Endothelial cell of umbilical vein (primary cell): Measurements from ENCODE around the gene RIMBP2. TPM values are rescaled to one million over a fixed set of nuclear protein-coding genes. Genes with fewer than 3 reads are reported as not detected.

Source experiments
- BruUV-seq: library from RNA; stranded (reverse); fragments of 400-500 nt; replicated peaks from 2 replicates; lab custom pipeline; 2021; lab: Mats Ljungman, UMichigan
- CTCF ChIA-PET: fragments of 300-600, 350-600 bp; sonication (Branson Sonifier 250); formaldehyde crosslinking; loops from one replicate; lab custom pipeline; 2021; ENCODE audit warnings: antibody characterized with exemption, inconsistent platforms; lab: Charles Lee
- POLR2A ChIA-PET: fragments of 300-600, 350-600 bp; sonication (Branson Sonifier 250); formaldehyde crosslinking; loops from one replicate; lab custom pipeline; 2021; ENCODE audit warnings: antibody characterized with exemption, inconsistent platforms; lab: Charles Lee
- DNase-seq: peaks from one replicate; pipeline ENCODE4 v3.0.0-alpha.2; 2011; ENCODE audit warnings: low read depth, low spot score
- FAIRE-seq: peaks from 2 replicates; lab custom pipeline; 2011; peaks lifted over from hg19 to GRCh38; lab: Jason Lieb, UNC
- H2AFZ ChIP-seq: 2 replicates; pipeline ENCODE4 v1.6.0; 2012; ENCODE audit warnings: low read depth, low read length, control low read depth, inconsistent platforms
- H3K27ac ChIP-seq: 2 replicates; pipeline ENCODE4 v1.5.1; 2011; ENCODE audit warnings: low read depth, mild to moderate bottlenecking, control low read depth, low read length, moderate library complexity; ENCODE audit not compliant: insufficient read depth
- H3K27me3 ChIP-seq, 2 experiments: 2 replicates each; pipeline versions ENCODE4 v1.6.0 to v1.6.1; 2011; ENCODE audit warnings: low read length in 2 of 2, mixed read lengths in 1 of 2; ENCODE audit not compliant: control insufficient read depth in 2 of 2, insufficient read depth in 2 of 2
- H3K36me3 ChIP-seq, 2 experiments: 2 replicates in 1 of 2; 3 replicates in 1 of 2; pipeline ENCODE4 v1.5.1; 2011; ENCODE audit warnings: low read length in 2 of 2, mild to moderate bottlenecking in 1 of 2, moderate library complexity in 1 of 2; ENCODE audit not compliant: control insufficient read depth in 2 of 2, insufficient read depth in 2 of 2; ENCODE audit errors: extremely low read depth in 1 of 2
- H3K4me1 ChIP-seq: 3 replicates; pipeline ENCODE4 v1.5.1; 2011; ENCODE audit warnings: mild to moderate bottlenecking, low read length; ENCODE audit not compliant: control insufficient read depth, insufficient read depth; ENCODE audit errors: extremely low read depth
- H3K4me2 ChIP-seq: 2 replicates; pipeline ENCODE4 v1.6.1; 2011; ENCODE audit warnings: low read length, control low read depth, mixed read lengths; ENCODE audit not compliant: insufficient read depth
- H3K4me3 ChIP-seq, 3 experiments: fragments of 200-600 bp in 1 of 3; sonication (generic), shearing (Covaris generic) in 1 of 3; replicated peaks in 1 of 3; 2 replicates each; pipeline ENCODE4 v1.5.1; 2011 to 2016; ENCODE audit warnings: control low read depth in 3 of 3, low read length in 3 of 3, mild to moderate bottlenecking in 2 of 3, inconsistent platforms in 1 of 3, low read depth in 1 of 3, moderate library complexity in 1 of 3; ENCODE audit not compliant: insufficient read depth in 1 of 3
- H3K79me2 ChIP-seq: 2 replicates; pipeline ENCODE4 v1.6.0; 2012; ENCODE audit warnings: low read length, inconsistent platforms; ENCODE audit not compliant: control insufficient read depth, insufficient read depth
- H3K9ac ChIP-seq: replicated peaks from 2 replicates; pipeline ENCODE3; 2011; ENCODE audit warnings: low read length, control low read depth; ENCODE audit not compliant: insufficient read depth; ENCODE audit errors: extremely low read depth
- H3K9me1 ChIP-seq: replicated peaks from 3 replicates; pipeline ENCODE4 v1.6.0; 2011; ENCODE audit warnings: mild to moderate bottlenecking, low read length; ENCODE audit not compliant: control insufficient read depth, insufficient read depth; ENCODE audit errors: extremely low read depth
- H3K9me3 ChIP-seq: replicated peaks from 2 replicates; pipeline ENCODE4 v1.5.1; 2012; ENCODE audit warnings: low read length, inconsistent platforms; ENCODE audit not compliant: control insufficient read depth, insufficient read depth
- H4K20me1 ChIP-seq: replicated peaks from 2 replicates; pipeline ENCODE3; 2011; ENCODE audit warnings: mild to moderate bottlenecking, low read length; ENCODE audit not compliant: control insufficient read depth, insufficient read depth; ENCODE audit errors: extremely low read depth
- FOS ChIP-seq: IDR thresholded peaks from 2 replicates; pipeline ENCODE4 v1.6.1; 2011; ENCODE audit warnings: mild to moderate bottlenecking, low read length, moderate library complexity, borderline replicate concordance; ENCODE audit not compliant: insufficient read depth
- GATA2 ChIP-seq: IDR thresholded peaks from 2 replicates; pipeline ENCODE4 v1.7.0; 2011; ENCODE audit warnings: low read depth, mild to moderate bottlenecking, moderate library complexity, mixed read lengths, low read length; ENCODE audit not compliant: insufficient read length, insufficient read depth
- JUN ChIP-seq: IDR thresholded peaks from 2 replicates; pipeline ENCODE4 v1.6.1; 2011; ENCODE audit warnings: borderline replicate concordance, low read depth; ENCODE audit not compliant: insufficient read length, insufficient read depth
- dilution Hi-C: fragments of 300-500 bp; cut with MboI; formaldehyde crosslinking; loops from one replicate; pipeline ENCODE4 v1.15.0; 2019; ENCODE audit warnings: low sequenced_read_pairs; ENCODE audit not compliant: extremely low pct_ligation_motif_present
- intact Hi-C: fragments of 100-400 bp; cut with micrococcal nuclease; formaldehyde crosslinking; loops from one replicate; pipeline ENCODE4 v1.10.0; 2022
- polyA plus RNA-seq, 4 experiments: library from polyadenylated mRNA; depleted of rRNA in 3 of 4; stranded (reverse) in 3 of 4; unstranded in 1 of 4; fragments of >200 nt; gene quantifications; 2 replicates each; pipeline versions ENCODE4 v1.2.1 to v1.2.3, GENCODE V29; 2011 to 2012; ENCODE audit warnings: missing spikeins in 1 of 4
- total RNA-seq: library from RNA; stranded (reverse); gene quantifications from 2 replicates; pipeline ENCODE4 v1.2.3, GENCODE V29; 2021
- TF ChIP-seq, protein P1 (sequence below), 2 donors: IDR thresholded peaks; 1 replicate in 1 of 2; 2 replicates in 1 of 2; pipeline ENCODE4 v1.5.1; 2011; ENCODE audit warnings: low read length in 2 of 2, mild to moderate bottlenecking in 2 of 2, moderate library complexity in 2 of 2, control low read depth in 1 of 2, inconsistent platforms in 1 of 2, low read depth in 1 of 2; ENCODE audit not compliant: insufficient read depth in 1 of 2; ENCODE audit errors: extremely low read depth in 1 of 2
- TF ChIP-seq, protein P2 (sequence below): IDR thresholded peaks from 2 replicates; pipeline ENCODE4 v1.6.1; 2011; ENCODE audit not compliant: insufficient read depth, insufficient read length

RIMBP2 gene
- total and polyA plus RNA-seq, 2 donors (not counting 3 experiments of a cell fraction or from before 2014, with no cell fraction given) = 0.04 TPM; not detected in 1

DNA sequence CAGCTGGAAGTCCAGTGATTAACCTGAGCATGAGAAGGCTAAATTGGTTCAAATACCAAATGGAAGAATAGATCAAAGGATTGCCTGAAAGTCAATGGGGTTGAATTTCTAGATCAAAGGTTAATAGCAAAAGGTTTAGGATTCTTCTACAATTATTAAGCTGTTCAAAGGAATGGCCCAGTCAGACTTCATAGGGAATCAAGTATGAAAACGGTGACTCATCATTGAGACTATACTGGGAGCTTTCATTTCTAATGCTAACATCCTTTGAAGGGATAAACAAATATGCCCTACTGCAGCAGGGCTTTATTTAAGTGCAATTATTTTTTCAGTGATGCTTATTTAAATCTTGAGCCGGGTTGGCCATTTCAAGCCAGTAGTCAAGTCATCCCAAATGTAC, 152.8 kb downstream of the RIMBP2 start:
- DNase-seq = no peak
- no peaks in the 10 kb centered on the region for H3K36me3 ChIP-seq
- BruUV-seq = no TSS peak
- dilution Hi-C loops = no loop called here
- intact Hi-C loops = no loop called here
- no peaks in the 10 kb centered on the region for H3K79me2 ChIP-seq
- TF ChIP-seq FOS (no peak), JUN (peak; percentile 17)
- TF ChIP-seq, protein P1, sequence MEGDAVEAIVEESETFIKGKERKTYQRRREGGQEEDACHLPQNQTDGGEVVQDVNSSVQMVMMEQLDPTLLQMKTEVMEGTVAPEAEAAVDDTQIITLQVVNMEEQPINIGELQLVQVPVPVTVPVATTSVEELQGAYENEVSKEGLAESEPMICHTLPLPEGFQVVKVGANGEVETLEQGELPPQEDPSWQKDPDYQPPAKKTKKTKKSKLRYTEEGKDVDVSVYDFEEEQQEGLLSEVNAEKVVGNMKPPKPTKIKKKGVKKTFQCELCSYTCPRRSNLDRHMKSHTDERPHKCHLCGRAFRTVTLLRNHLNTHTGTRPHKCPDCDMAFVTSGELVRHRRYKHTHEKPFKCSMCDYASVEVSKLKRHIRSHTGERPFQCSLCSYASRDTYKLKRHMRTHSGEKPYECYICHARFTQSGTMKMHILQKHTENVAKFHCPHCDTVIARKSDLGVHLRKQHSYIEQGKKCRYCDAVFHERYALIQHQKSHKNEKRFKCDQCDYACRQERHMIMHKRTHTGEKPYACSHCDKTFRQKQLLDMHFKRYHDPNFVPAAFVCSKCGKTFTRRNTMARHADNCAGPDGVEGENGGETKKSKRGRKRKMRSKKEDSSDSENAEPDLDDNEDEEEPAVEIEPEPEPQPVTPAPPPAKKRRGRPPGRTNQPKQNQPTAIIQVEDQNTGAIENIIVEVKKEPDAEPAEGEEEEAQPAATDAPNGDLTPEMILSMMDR (IDR thresholded peaks at IDR 0.05; ENCODE audit: extremely low read depth in 1 of 2, insufficient read depth in 1 of 2, low read depth in 1 of 2, low read length in 2 of 2) = no peak
- FAIRE-seq = no peak
- no peak overlapping the region for H3K27ac ChIP-seq
- no peaks in the 10 kb centered on the region for H4K20me1 ChIP-seq
- ChIA-PET POLR2A (no interaction called here), CTCF (no interaction called here)
- no peak overlapping the region for H3K9ac ChIP-seq
- no peaks in the 10 kb centered on the region for H3K4me1 ChIP-seq
- H3K4me2 ChIP-seq = no peak overlapping the region
- no peaks in the 10 kb centered on the region for H3K9me1 ChIP-seq
- H3K9me3 ChIP-seq = peaks cover 7% of the 10 kb centered on the region
- no peak overlapping the region for H2AFZ ChIP-seq
- no peak overlapping the region for H3K4me3 ChIP-seq
- no peaks in the 10 kb centered on the region for H3K27me3 ChIP-seq

DNA sequence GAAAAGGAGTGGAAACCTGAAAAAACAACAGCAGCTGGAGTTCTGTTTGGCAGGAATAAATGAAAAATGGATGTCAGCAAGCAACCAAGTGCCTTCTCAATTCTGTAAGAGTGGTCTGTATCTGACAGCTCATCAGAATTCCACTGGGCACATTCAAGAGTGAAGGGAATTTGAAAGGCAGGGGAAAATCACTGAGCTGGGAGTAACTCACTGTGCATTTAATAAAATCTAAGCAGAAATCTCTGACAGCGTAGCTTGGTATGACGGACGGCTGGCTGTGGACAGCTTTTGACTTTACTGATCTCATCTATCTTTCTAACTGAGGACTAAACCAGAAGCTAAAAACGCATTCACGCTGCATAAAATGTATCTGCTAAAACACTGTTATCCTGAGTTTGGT, 153.4 kb downstream of the RIMBP2 start:
- TF ChIP-seq GATA2 (no peak), FOS (no peak), JUN (no peak)
- TF ChIP-seq, protein P2, sequence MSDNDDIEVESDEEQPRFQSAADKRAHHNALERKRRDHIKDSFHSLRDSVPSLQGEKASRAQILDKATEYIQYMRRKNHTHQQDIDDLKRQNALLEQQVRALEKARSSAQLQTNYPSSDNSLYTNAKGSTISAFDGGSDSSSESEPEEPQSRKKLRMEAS = no peak
- Histone ChIP-seq H3K36me3 (no peaks in the 10 kb centered on the region), H3K9me1 (no peaks in the 10 kb centered on the region), H2AFZ (no peak overlapping the region), H3K9ac (no peak overlapping the region), H3K79me2 (no peaks in the 10 kb centered on the region), H3K4me2 (no peak overlapping the region), H3K27ac (no peak overlapping the region), H3K4me1 (no peaks in the 10 kb centered on the region), H3K4me3 (no peak overlapping the region), H3K9me3 (peaks cover 7% of the 10 kb centered on the region), H4K20me1 (no peaks in the 10 kb centered on the region), H3K27me3 (no peaks in the 10 kb centered on the region)
- no TSS peak for BruUV-seq
- POLR2A ChIA-PET = no interaction called here
- dilution Hi-C loops = no loop called here
- FAIRE-seq (no peak), DNase-seq (no peak)
- CTCF ChIA-PET = no interaction called here
- intact Hi-C loops = no loop called here
